HG03565 (cell line): ENCODE results near the gene EHBP1.
"Not testable (repeated sequence)": the region's sequence is repeated elsewhere in the genome, so short reads cannot be mapped to it uniquely, and the experiment has no call there.

Experiments
- ATAC-seq: cut with Tn5 transposase; IDR thresholded peaks from one replicate; pipeline ENCODE4 v1.9.1; 2021; ENCODE audit warnings: mild to moderate bottlenecking, moderate library complexity; ENCODE audit not compliant: unreplicated experiment

EHBP1 gene

DNA sequence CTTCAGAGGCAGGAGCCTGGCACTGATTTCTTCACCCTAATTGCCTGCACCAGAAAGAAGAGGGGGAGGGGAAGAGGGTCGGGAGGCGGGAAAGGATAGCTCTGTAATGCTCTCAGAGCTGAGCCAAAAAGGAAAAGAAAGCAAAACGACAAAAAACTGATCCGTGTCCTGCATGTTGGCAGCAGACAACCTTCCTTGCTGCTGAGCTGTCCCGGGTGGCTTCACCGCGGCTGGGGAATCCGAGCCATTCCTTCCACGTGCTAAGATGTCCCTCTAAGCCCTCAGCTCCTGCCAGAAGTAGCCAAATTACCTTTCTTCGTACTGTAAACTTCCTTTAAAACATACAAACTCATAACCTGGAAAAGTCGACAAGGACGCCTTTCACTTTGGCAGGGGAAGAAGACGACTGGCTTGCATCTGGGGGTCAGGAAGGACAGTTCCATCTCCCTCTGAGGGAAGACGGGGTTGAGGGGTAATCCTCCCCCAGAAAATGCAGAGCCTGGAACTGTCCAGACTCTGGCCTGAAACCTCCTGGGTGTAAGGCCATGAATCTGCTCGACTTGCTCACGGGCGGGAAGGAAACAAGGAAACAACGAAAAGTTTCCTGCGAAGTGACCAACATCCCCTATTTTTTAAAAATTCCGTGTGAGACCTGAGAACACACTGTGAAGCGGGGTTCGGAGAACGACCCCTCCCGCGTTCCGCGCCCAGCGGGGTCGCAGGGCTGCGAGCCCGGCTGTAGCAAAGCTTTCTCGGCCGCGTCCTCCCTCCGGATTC is 352.8 kb downstream of the EHBP1 start:
- no peak for ATAC-seq

DNA sequence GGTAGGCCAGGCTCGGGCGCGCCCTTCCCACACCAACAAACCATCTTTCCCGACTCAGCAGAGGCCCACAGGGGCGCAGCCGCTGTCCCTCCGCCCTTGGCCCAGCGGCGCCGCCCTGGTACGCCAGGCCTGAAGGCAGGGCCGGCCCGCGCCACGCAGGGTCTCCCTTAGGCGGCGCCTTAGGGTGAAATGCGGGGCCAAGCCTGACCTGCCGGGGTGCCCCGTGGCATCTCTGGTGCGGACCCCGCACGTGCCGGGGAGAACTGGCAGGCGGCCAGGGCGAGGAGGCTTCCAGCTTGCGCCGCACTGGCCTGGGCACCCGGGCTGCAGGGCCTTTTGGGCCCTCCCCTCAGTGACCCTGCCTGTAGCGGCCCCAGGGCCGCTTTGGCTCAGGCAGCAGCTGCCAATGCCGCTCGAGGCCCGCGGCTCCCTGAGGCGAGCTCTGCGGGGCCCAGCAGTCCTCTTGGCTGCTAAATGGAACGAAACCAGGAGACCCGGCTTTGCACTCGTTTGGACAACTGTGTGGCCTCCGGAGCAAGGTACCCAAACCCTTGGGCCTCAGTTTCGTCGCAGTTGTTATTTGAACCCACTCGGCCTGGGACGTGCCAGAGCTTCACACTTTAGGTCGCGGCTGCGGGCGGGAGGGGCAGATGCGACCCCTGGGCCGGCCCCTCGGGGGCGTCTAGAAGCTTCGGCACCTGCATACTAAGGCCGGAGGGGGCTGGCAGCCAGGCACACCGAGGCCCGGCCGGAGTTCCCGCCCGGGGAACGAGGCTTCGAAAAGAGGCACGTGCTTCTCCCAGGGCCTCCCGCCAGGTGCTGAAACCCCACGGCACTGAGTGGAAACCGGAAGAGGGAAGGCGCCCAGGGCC is 353.6 kb downstream of the EHBP1 start:
- ATAC-seq = no peak

DNA sequence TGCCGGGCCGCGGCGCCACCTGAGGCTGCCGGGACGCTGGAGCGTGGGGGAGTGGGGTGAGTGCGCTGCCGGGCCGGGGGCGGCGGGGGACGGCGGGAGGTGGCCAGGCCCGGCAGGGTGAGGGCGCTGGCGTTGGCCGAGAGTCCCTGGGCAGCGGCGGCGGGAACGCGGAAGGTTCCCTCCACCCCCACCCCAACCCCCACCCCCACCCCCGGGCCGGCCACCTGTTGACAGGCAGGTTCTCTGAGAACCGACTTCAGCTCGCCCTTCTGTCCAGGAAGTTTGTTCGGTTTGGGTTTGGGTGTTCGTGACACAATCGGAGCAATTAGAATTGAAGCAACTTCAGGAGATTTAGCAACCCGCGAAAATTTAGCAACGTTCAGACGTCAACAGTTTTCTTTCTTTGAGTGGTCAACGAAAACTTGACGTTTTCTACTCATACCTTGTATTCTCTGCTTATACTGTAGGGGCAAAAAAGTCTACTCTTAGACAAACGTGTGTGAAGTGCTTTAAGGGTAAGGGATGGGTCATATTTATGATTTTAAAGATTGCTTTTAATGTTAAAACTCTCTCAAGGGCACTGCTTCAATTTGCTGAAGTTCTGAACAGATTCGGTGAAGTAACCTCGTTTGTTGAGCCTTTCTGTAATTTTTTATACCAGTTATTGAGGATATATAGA is 354.4 kb downstream of the EHBP1 start:
- ATAC-seq = no peak

DNA sequence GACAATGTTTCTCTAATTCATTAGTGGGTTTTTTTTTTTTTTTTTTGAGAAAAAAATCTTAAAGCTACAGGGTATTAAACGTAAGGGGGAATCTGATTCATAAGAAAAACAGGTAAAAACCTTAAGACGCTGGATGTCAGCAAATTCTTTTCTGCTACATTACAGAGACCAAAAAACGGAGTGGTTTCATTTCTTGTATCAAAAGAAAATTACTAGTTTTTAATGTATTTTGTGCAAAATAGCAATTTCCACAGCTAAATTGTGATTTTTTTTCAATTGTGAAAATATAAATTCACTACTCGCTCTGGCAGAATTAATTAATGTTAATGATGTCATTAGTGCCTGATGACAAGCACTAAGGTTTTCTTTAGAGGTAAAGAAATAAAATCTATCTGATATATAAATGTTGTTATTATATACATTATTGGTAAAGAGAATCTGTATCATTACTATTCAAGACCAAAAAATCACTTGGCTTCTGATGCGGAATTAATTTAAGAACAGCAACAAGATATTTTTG is 355.0 kb downstream of the EHBP1 start:
- ATAC-seq = no peak

GRCh38 chr2:63064197-63064596 is 358.7 kb downstream of the EHBP1 start:
- ATAC-seq = no peak

DNA sequence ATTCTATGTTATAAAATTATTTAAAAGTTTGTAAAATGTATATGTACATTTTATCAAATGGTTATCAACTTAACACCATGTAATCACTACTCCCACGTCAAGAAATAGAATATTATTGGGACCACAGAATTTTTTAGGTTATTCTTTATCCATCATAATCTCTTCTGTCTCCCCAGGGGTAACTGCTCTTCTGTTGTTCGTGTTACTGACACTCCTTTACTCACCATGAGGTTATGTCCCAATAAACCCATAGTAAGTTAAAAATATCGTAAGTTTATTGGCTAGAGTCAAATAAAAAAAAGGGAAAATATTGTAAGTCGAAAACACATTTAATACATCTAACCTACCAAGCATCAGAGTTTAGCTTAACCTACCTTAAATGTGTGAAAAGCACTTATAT is 359.1 kb downstream of the EHBP1 start:
- ATAC-seq = no peak

- no peak for ATAC-seq
Observed at GRCh38 chr2:63066265-63066664, 360.8 kb downstream of the EHBP1 start.

- no peak for ATAC-seq
Observed at GRCh38 chr2:63066838-63067237, 361.3 kb downstream of the EHBP1 start.

DNA sequence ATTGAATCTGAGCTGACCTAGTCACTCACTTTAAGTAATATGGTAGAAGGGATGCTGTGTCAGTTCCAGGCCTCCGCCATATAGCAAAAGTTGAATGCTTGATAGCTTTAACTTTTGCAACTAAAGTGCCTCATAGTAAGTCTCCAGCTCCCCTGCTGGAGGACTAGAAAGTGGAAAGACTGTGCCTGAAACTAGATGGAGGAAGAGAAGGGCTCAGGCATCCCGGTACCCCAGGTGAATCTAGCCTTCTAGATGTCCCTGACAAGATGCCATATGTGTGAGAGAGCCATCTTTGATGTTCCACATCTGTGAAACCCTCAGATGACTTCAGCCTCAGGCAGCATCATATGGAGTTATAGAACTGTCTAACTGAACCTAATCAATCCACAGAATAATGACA is 366.2 kb downstream of the EHBP1 start:
- ATAC-seq = no peak

DNA sequence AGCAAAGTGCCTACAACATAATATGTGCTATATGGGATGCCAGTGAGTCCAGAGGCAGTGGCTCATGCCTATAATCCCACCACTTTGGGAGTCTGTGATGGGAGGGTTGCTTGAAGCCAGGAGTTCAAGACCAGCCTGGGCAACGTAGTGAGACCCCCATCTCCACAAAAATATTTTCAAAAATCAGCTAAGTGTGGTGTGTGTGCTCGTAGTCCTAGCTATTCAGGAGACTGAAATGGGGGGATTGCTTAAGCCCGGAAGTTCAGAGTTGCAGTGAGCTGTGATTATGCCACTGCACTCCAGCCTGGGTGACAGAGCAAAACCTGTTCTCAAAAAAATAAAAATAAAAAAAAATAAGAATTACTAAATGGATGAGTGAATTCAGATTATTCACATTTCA is 368.5 kb downstream of the EHBP1 start:
- ATAC-seq = no peak

DNA sequence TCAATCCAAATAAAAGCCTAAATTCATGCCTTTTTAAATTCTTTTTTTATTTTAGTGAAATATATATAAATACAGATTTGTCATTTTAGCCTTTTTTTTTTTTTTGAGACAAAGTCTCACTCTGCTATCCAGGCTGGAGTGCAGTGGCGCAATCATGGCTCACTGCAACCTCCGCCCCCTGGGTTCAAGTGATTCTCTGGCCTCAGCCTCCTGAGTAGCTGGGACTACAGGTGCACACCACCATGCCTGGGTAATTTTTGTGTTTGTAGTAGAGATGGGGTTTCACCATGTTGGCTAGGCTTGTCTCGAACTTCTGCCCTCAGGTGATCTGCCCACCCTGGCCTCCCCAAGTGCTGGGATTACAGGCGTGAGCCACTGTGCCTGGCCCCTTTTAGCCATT is 368.9 kb downstream of the EHBP1 start:
- not testable (repeated sequence) for ATAC-seq

DNA sequence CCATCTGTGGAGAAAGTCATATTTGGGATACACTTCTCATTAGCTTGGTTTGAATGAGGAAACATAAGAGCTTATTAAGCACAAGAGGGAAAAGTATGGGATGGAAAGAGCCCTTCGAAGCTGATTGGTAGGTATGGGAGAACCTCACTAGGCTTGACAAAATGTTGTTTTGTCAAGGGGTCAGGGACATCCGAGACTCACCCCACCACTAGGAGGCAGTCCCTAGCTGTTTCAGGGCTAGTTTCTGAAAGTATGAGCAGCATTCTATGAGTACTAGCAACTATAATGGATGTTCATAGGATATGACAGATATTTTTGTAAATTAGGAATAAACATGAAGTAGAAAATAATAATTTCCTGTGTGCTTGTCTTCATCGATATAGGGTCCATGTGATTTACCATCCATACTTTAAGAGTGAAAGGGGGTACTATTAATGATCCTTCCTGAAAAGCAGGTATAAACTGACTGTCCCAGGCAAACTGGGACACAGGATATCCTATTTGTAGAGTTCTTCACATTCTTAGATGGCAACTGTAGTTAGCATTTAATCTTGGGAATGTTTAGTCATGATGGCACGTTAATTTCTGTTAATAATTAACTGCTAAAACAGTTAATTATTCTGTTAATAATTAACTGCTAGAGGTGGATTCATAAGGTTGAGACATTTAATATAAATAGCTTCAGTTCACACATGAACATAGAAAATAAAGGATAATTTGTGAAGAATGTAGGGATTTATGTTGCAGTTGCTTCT is 373.5 kb downstream of the EHBP1 start:
- ATAC-seq = no peak

GRCh38 chr2:63081404-63081803 is 375.9 kb downstream of the EHBP1 start:
- no peak for ATAC-seq

- ATAC-seq = no peak
Observed at GRCh38 chr2:63086687-63087086, 381.2 kb downstream of the EHBP1 start.

DNA sequence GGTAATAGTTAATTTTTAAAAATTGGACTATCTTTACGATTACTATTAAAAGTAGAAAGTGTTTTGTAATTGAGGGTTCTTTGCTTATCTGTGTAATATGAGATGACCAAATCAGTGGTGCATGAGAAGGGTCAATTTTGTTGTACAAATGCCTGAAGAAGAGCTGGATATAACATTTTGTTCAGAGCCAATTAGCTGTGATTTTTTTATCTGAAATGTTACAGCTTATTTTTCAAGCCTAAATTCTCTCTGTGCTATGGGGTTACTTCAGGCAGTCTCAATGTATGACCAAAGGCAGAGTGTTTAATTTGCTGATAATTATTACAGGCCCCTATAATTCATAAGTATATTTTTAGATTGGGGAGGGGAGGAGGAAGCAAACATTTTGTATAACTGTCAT is 386.9 kb downstream of the EHBP1 start:
- no peak for ATAC-seq

DNA sequence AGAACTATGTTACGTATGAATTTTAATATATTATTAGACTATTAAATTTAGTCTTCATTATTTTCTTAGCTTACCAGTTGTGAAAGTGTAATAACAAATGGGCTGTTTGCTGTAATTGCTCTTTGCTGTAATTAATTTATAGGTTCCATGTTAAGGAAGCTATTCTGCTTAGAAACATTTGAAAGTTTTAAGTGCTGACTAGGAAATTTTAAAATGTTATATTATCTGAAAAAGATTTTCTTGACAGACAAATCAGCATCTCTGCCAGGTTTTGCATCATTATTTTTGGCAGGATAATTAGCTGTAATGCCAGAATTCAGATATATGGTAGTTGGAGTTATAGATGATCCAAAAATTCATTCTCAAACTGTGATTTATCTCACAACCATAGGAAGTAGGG is 387.3 kb downstream of the EHBP1 start:
- ATAC-seq = no peak

GRCh38 chr2:63093502-63093901 is 388.0 kb downstream of the EHBP1 start:
- ATAC-seq = no peak
